ENCODE measurements around the gene COG3.

COG3 gene

GRCh38 chr13:45503658-45504057, 38.9 kb downstream of the COG3 start:
- no peak for DNase-seq (ENCODE audit: low read depth in 3 of 3)

- DNase-seq (ENCODE audit: low read depth in 3 of 3): no peak
Observed at GRCh38 chr13:45506811-45507210, 42.1 kb downstream of the COG3 start.

GRCh38 chr13:45508776-45509175, 44.0 kb downstream of the COG3 start:
- DNase-seq (ENCODE audit: low read depth in 3 of 3): no peak

- DNase-seq (ENCODE audit: low read depth in 3 of 3): no peak
Observed at GRCh38 chr13:45510672-45511071, 45.9 kb downstream of the COG3 start.

GRCh38 chr13:45511310-45512097, 46.8 kb downstream of the COG3 start:
- DNase-seq (ENCODE audit: low read depth in 3 of 3): peak in 1 of 3 donors; percentile 10

GRCh38 chr13:45512098-45512496, 47.4 kb downstream of the COG3 start:
- DNase-seq (ENCODE audit: low read depth in 3 of 3): no peak

GRCh38 chr13:45516757-45517156, 52.0 kb downstream of the COG3 start:
- no peak for DNase-seq (ENCODE audit: low read depth in 3 of 3)

- DNase-seq (ENCODE audit: low read depth in 3 of 3): no peak
Observed at GRCh38 chr13:45518525-45519245, 53.9 kb downstream of the COG3 start.

- no peak for DNase-seq (ENCODE audit: low read depth in 3 of 3)
Observed at GRCh38 chr13:45519493-45519892, 54.8 kb downstream of the COG3 start.

GRCh38 chr13:45521297-45521696, 56.6 kb downstream of the COG3 start:
- no peak for DNase-seq (ENCODE audit: low read depth in 3 of 3)

- DNase-seq (ENCODE audit: low read depth in 3 of 3): no peak
Observed at GRCh38 chr13:45522571-45522970, 57.8 kb downstream of the COG3 start.

GRCh38 chr13:45527699-45528462, 63.1 kb downstream of the COG3 start:
- no peak for DNase-seq (ENCODE audit: low read depth in 3 of 3)

- DNase-seq (ENCODE audit: low read depth in 3 of 3): no peak
Observed at GRCh38 chr13:45529758-45530157, 65.0 kb downstream of the COG3 start.

- DNase-seq (ENCODE audit: low read depth in 3 of 3): no peak
Observed at GRCh38 chr13:45534604-45535003, 69.9 kb downstream of the COG3 start.

- no peak for DNase-seq (ENCODE audit: low read depth in 3 of 3)
Observed at GRCh38 chr13:45536224-45536623, 71.5 kb downstream of the COG3 start.

- DNase-seq (ENCODE audit: low read depth in 3 of 3): no peak
Observed at GRCh38 chr13:45537516-45537915, 72.8 kb downstream of the COG3 start.

- no peak for DNase-seq (ENCODE audit: low read depth in 3 of 3)
Observed at GRCh38 chr13:45538382-45538781, 73.6 kb downstream of the COG3 start.

GRCh38 chr13:45540195-45540594, 75.5 kb downstream of the COG3 start:
- no peak for DNase-seq (ENCODE audit: low read depth in 3 of 3)

- no peak for DNase-seq (ENCODE audit: low read depth in 3 of 3)
Observed at GRCh38 chr13:45540864-45541263, 76.1 kb downstream of the COG3 start.

GRCh38 chr13:45541806-45542205, 77.1 kb downstream of the COG3 start:
- DNase-seq (ENCODE audit: low read depth in 3 of 3): no peak

GRCh38 chr13:45542391-45542790, 77.7 kb downstream of the COG3 start:
- DNase-seq (ENCODE audit: low read depth in 3 of 3): no peak

GRCh38 chr13:45542878-45543277, 78.1 kb downstream of the COG3 start:
- no peak for DNase-seq (ENCODE audit: low read depth in 3 of 3)

- no peak for DNase-seq (ENCODE audit: low read depth in 3 of 3)
Observed at GRCh38 chr13:45544520-45544919, 79.8 kb downstream of the COG3 start.
